K562 (cell line): ENCODE data around the gene SIRT3. TPM values are rescaled to one million over a fixed set of nuclear protein-coding genes. Genes with fewer than 3 reads are reported as not detected.

Source experiments
- ADNP ChIP-seq: fragments of 200-800 bp; sonication (Bioruptor generic); IDR thresholded peaks from 2 replicates; pipeline ENCODE4 v1.6.1; 2016; ENCODE audit warnings: missing genetic modification characterization, missing compliant biosample characterization
- CC2D1A ChIP-seq: fragments of 450-650 bp; IDR thresholded peaks from 2 replicates; pipeline ENCODE4 v1.6.1; 2017; ENCODE audit warnings: mild to moderate bottlenecking
- HNRNPLL ChIP-seq: fragments of 200-400 bp; formaldehyde crosslinking; IDR thresholded peaks from 2 replicates; pipeline ENCODE4 v1.6.1; 2017; ENCODE audit warnings: low read length, low read depth, mild to moderate bottlenecking; ENCODE audit not compliant: poor library complexity, severe bottlenecking
- KAT7 ChIP-seq: sonication (generic); formaldehyde crosslinking; IDR thresholded peaks from 2 replicates; pipeline ENCODE4 v1.8.0; 2022; ENCODE audit warnings: missing genetic modification reagents, mild to moderate bottlenecking, borderline replicate concordance
- KLF13 ChIP-seq: fragments of 450-650 bp; IDR thresholded peaks from 2 replicates; pipeline ENCODE4 v1.6.1; 2016; ENCODE audit warnings: missing genetic modification characterization, low read depth, mild to moderate bottlenecking, missing compliant biosample characterization, moderate library complexity, borderline replicate concordance
- MXI1 ChIP-seq: IDR thresholded peaks from 2 replicates; pipeline ENCODE4 v1.6.1; 2011; ENCODE audit warnings: low read depth, mild to moderate bottlenecking, improper control_type of control experiment, low read length
- RBBP5 ChIP-seq: fragments of 200-600 bp; sonication (generic); IDR thresholded peaks from 2 replicates; pipeline ENCODE4 v1.6.1; 2012; ENCODE audit warnings: borderline replicate concordance, mild to moderate bottlenecking, low read length, control low read depth, inconsistent platforms; ENCODE audit not compliant: insufficient read depth, poor library complexity, severe bottlenecking
- ZNF324 ChIP-seq: fragments of 250-450 bp; sonication (Bioruptor Pico); IDR thresholded peaks from 2 replicates; pipeline ENCODE4 v1.4.0; 2020; ENCODE audit warnings: mild to moderate bottlenecking
- ZNF384 ChIP-seq: IDR thresholded peaks from 2 replicates; pipeline ENCODE4 v1.6.1; 2012; ENCODE audit warnings: low read depth, low read length, improper control_type of control experiment
- polyA plus RNA-seq, 8 experiments: library from polyadenylated mRNA; depleted of rRNA in 4 of 8; stranded (reverse) in 5 of 8; unstranded in 3 of 8; fragments of >200 nt; fragmentation: Nextera tagmentation in 2 of 8; fragmentation: Illumina TruSeq in 1 of 8; extraction: Ambion mirVana in 2 of 8; extraction: Trizol in 1 of 8; gene quantifications; 2 replicates each; pipeline versions ENCODE4 v1.2.1 to v1.2.3, GENCODE V29; 2011 to 2014; ENCODE audit warnings: inconsistent platforms in 1 of 8, missing spikeins in 1 of 8
- total RNA-seq, 7 experiments: library from RNA; depleted of rRNA in 6 of 7; stranded (reverse); fragments of >200 nt in 6 of 7; fragmentation: Illumina TruSeq in 2 of 7; extraction: Trizol in 2 of 7; gene quantifications; 2 replicates each; pipeline versions ENCODE4 v1.2.1 to v1.2.3, GENCODE V29; 2011 to 2021; ENCODE audit warnings: low replicate concordance in 1 of 7
- TF ChIP-seq, protein P1 (sequence below): fragments of 250-450 bp; sonication (Bioruptor Pico); IDR thresholded peaks from 2 replicates; pipeline ENCODE4 v1.4.0; 2020; ENCODE audit warnings: mild to moderate bottlenecking, moderate library complexity
- TF ChIP-seq, protein P2 (sequence below): sonication (generic); formaldehyde crosslinking; IDR thresholded peaks from 2 replicates; pipeline ENCODE4 v1.8.0; 2022; ENCODE audit warnings: missing genetic modification reagents, mild to moderate bottlenecking, moderate library complexity, borderline replicate concordance
- TF ChIP-seq, protein P3 (sequence below): sonication (generic); formaldehyde crosslinking; IDR thresholded peaks from 2 replicates; pipeline ENCODE4 v1.8.1; 2022; ENCODE audit warnings: missing genetic modification reagents
- TF ChIP-seq, protein P4 (sequence below): sonication (generic); IDR thresholded peaks from 2 replicates; pipeline ENCODE4 v1.6.1; 2016
- TF ChIP-seq, protein P5 (sequence below): fragments of 250-450 bp; sonication (Bioruptor Pico); IDR thresholded peaks from 2 replicates; pipeline ENCODE4 v1.8.0; 2021; ENCODE audit warnings: moderate library complexity, mild to moderate bottlenecking, inconsistent platforms

Gene SIRT3
- total and polyA plus RNA-seq, 9 of the 15 experiments (the other 6 are each of a cell fraction or from before 2014, with no cell fraction given): 1.9 to 27.5 (median 14.5) TPM

DNA sequence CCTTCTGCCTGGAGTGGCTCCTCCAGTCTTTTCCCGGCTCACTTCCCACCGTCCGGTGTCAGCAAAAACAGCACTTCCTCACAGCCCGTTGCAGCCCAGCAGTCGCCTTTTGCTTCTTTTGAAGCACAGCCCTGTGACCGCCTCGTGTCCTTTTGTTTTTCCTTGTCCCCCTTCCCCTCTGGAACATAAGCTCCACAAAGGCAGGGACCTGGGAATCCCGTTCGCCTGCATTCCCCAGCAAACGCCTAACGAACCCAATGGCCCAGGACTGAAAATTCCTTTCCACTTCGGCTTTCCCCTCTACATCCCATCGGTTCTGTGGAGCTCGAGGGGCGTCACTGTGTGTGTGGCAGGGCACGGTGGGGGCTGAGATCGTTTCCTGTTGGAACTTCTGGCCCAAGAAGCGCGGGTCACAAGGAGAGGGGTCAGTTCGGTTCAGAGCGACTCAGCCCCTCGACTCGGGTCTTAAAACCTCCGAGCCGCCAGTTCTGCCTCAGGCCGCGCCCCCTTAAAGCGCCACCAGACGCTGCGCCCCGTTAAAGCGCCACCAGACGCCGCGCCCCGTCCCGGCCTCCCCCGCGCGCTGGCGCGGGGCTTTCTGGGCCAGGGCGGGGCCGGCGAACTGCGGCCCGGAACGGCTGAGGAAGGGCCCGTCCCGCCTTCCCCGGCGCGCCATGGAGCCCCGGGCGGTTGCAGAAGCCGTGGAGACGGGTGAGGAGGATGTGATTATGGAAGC lies 27.8 kb downstream of the SIRT3 start (continued):
- TF ChIP-seq HNRNPLL (no peak), CC2D1A (0 out of 2 replicates have a peak, but pooled peaks have one; percentile 15), ADNP (no peak), KLF13 (no peak), MXI1 (peak; percentile 60; the same call in 1 of the 2 replicates), ZNF384 (no peak), RBBP5 (no peak), ZNF324 (CRISPR knock-in tag) (no peak), KAT7 (CRISPR knock-in tag) (no peak)
- TF ChIP-seq, protein P1, sequence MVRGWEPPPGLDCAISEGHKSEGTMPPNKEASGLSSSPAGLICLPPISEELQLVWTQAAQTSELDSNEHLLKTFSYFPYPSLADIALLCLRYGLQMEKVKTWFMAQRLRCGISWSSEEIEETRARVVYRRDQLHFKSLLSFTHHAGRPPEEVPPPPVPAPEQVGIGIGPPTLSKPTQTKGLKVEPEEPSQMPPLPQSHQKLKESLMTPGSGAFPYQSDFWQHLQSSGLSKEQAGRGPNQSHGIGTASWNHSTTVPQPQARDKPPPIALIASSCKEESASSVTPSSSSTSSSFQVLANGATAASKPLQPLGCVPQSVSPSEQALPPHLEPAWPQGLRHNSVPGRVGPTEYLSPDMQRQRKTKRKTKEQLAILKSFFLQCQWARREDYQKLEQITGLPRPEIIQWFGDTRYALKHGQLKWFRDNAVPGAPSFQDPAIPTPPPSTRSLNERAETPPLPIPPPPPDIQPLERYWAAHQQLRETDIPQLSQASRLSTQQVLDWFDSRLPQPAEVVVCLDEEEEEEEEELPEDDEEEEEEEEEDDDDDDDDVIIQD (CRISPR knock-in tag): no peak
- TF ChIP-seq, protein P2, sequence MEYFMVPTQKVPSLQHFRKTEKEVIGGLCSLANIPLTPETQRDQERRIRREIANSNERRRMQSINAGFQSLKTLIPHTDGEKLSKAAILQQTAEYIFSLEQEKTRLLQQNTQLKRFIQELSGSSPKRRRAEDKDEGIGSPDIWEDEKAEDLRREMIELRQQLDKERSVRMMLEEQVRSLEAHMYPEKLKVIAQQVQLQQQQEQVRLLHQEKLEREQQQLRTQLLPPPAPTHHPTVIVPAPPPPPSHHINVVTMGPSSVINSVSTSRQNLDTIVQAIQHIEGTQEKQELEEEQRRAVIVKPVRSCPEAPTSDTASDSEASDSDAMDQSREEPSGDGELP: peak; percentile 46; the same call in 1 of the 2 replicates
- TF ChIP-seq, protein P3, sequence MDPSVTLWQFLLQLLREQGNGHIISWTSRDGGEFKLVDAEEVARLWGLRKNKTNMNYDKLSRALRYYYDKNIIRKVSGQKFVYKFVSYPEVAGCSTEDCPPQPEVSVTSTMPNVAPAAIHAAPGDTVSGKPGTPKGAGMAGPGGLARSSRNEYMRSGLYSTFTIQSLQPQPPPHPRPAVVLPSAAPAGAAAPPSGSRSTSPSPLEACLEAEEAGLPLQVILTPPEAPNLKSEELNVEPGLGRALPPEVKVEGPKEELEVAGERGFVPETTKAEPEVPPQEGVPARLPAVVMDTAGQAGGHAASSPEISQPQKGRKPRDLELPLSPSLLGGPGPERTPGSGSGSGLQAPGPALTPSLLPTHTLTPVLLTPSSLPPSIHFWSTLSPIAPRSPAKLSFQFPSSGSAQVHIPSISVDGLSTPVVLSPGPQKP: no peak
- TF ChIP-seq, protein P4, sequence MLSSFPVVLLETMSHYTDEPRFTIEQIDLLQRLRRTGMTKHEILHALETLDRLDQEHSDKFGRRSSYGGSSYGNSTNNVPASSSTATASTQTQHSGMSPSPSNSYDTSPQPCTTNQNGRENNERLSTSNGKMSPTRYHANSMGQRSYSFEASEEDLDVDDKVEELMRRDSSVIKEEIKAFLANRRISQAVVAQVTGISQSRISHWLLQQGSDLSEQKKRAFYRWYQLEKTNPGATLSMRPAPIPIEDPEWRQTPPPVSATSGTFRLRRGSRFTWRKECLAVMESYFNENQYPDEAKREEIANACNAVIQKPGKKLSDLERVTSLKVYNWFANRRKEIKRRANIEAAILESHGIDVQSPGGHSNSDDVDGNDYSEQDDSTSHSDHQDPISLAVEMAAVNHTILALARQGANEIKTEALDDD: no peak
- TF ChIP-seq, protein P5, sequence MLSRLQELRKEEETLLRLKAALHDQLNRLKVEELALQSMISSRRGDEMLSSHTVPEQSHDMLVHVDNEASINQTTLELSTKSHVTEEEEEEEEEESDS (CRISPR knock-in tag): no peak
